ENCODE measurements around the gene SSBP4.

GRCh38 chr19:18470787-18471186, 51.6 kb downstream of the SSBP4 start:
- TF ChIP-seq CTCF (IDR thresholded peaks at IDR 0.05; ENCODE audit: extremely low read depth in 1 of 2, insufficient read depth in 1 of 2, low read depth in 1 of 2, low read length in 2 of 2) (no peak), POLR2A (IDR thresholded peaks at IDR 0.05; ENCODE audit: low read depth, low read length) (no peak), JUN (IDR thresholded peaks at IDR 0.05; ENCODE audit: borderline replicate concordance, insufficient read depth, insufficient read length, low read depth) (no peak), MYC (IDR thresholded peaks at IDR 0.05; ENCODE audit: low read depth, low read length) (no peak), EZH2 (IDR thresholded peaks at IDR 0.05; ENCODE audit: borderline replicate concordance, low read depth, low read length, severe bottlenecking) (no peak), POLR2AphosphoS5 (IDR thresholded peaks at IDR 0.05; ENCODE audit: insufficient read depth, low read depth, low read length) (no peak), GATA2 (IDR thresholded peaks at IDR 0.05; ENCODE audit: insufficient read depth, insufficient read length, low read depth, low read length) (no peak), MAX (IDR thresholded peaks at IDR 0.05; ENCODE audit: insufficient read depth, insufficient read length) (no peak), FOS (IDR thresholded peaks at IDR 0.05; ENCODE audit: borderline replicate concordance, insufficient read depth, low read length) (no peak)
